Measurements from ENCODE around the gene NKG7. TPM values are rescaled to one million over a fixed set of nuclear protein-coding genes. Genes with fewer than 3 reads are reported as not detected.
"Not testable (repeated sequence)": the region's sequence is repeated elsewhere in the genome, so short reads cannot be mapped to it uniquely, and the experiment has no call there.

NKG7 gene
- total RNA-seq: 3.7 TPM
- long read RNA-seq, partial matches to known transcripts: 0 of 1 reads
- long read RNA-seq, other reads (novel, unspliced or antisense): 0 of 1 reads

GRCh38 chr19:51372649-51373504 is at the start of gene NKG7:
TSS of gene NKG7 (minus strand) at chr19:51372654. CDS start at chr19:51372535, 119 bp downstream.
- DNase-seq (ENCODE audit: low spot score): no peak

- DNase-seq (ENCODE audit: low spot score): peak; percentile 94
Measured at GRCh38 chr19:51422053-51422448, 49.6 kb upstream of the NKG7 start.

- no peak for DNase-seq (ENCODE audit: low spot score)
Measured at GRCh38 chr19:51421229-51422052, 49.0 kb upstream of the NKG7 start.

- not testable (repeated sequence) for DNase-seq (ENCODE audit: low spot score)
Measured at GRCh38 chr19:51420511-51420910, 48.1 kb upstream of the NKG7 start.

- DNase-seq (ENCODE audit: low spot score): no peak
Measured at GRCh38 chr19:51418707-51419106, 46.3 kb upstream of the NKG7 start.

- DNase-seq (ENCODE audit: low spot score): no peak
Measured at GRCh38 chr19:51417810-51418157, 45.3 kb upstream of the NKG7 start.

- DNase-seq (ENCODE audit: low spot score): no peak
Measured at GRCh38 chr19:51417107-51417809, 44.8 kb upstream of the NKG7 start, which contains the start of gene SIGLEC10. TSS of gene SIGLEC10 (minus strand) at chr19:51417642. CDS start at chr19:51417581, 61 bp downstream.

- DNase-seq (ENCODE audit: low spot score): not testable (repeated sequence)
Measured at GRCh38 chr19:51416422-51416821, 44.0 kb upstream of the NKG7 start.

- no peak for DNase-seq (ENCODE audit: low spot score)
Measured at GRCh38 chr19:51415187-51415586, 42.7 kb upstream of the NKG7 start.

GRCh38 chr19:51410950-51411748 is 38.7 kb upstream of the NKG7 start:
- no peak for DNase-seq (ENCODE audit: low spot score)

- no peak for DNase-seq (ENCODE audit: low spot score)
Measured at GRCh38 chr19:51407511-51408131, 35.2 kb upstream of the NKG7 start.

GRCh38 chr19:51402117-51402516 is 29.7 kb upstream of the NKG7 start:
- DNase-seq (ENCODE audit: low spot score): no peak

GRCh38 chr19:51399936-51400335 is 27.5 kb upstream of the NKG7 start:
- not testable (repeated sequence) for DNase-seq (ENCODE audit: low spot score)

- no peak for DNase-seq (ENCODE audit: low spot score)
Measured at GRCh38 chr19:51399231-51399630, 26.8 kb upstream of the NKG7 start.

GRCh38 chr19:51398096-51398704 is 25.7 kb upstream of the NKG7 start:
- DNase-seq (ENCODE audit: low spot score): no peak

- DNase-seq (ENCODE audit: low spot score): not testable (repeated sequence)
Measured at GRCh38 chr19:51397453-51397852, 25.0 kb upstream of the NKG7 start.

- DNase-seq (ENCODE audit: low spot score): no peak
Measured at GRCh38 chr19:51396175-51396574, 23.7 kb upstream of the NKG7 start.

- peak; percentile 93 for DNase-seq (ENCODE audit: low spot score)
Measured at GRCh38 chr19:51394050-51394836, 21.8 kb upstream of the NKG7 start.

- DNase-seq (ENCODE audit: low spot score): no peak
Measured at GRCh38 chr19:51392701-51393100, 20.2 kb upstream of the NKG7 start.

Data from mesenteric fat pad (tissue), 1 donor.